GM12878 (cell line): ENCODE results near the gene SMARCB1. TPM values are rescaled to one million over a fixed set of nuclear protein-coding genes. Genes with fewer than 3 reads are reported as not detected.
A peak's percentile ranks its signal among the peaks of the same experiment; 100 is the strongest.

ENCODE experiments used
- ATAC-seq: fragments of 200-7000 bp; cut with Tn5 transposase; 3 replicates; pipeline ENCODE4 v1.9.1; 2020; ENCODE audit warnings: mild to moderate bottlenecking, moderate library complexity
- BruUV-seq: library from RNA; stranded (reverse); fragments of 400-500 nt; replicated peaks from 2 replicates; lab custom pipeline; 2021; lab: Mats Ljungman, UMichigan
- CTCF ChIA-PET: fragments of 300-600 bp; sonication (Branson Sonifier 250); formaldehyde crosslinking; extraction: SDS; loops from one replicate; lab custom pipeline; 2021; ENCODE audit warnings: inconsistent platforms; lab: Yijun Ruan, JAX
- POLR2A ChIA-PET: fragments of 350-600 bp; formaldehyde crosslinking; extraction: SDS; loops from one replicate; lab custom pipeline; 2021; ENCODE audit warnings: inconsistent platforms; lab: Charles Lee
- RAD21 ChIA-PET: fragments of 300-600 bp; sonication (Branson Sonifier 250); formaldehyde crosslinking; loops from one replicate; lab custom pipeline; 2023; ENCODE audit warnings: antibody characterized with exemption; ENCODE audit not compliant: unreplicated experiment; lab: Charles Lee
- SMC1A ChIA-PET: fragments of 300-600 bp; sonication (Branson Sonifier 250); formaldehyde crosslinking; loops from one replicate; lab custom pipeline; 2023; ENCODE audit not compliant: unreplicated experiment, uncharacterized antibody; lab: Charles Lee
- DNase-seq: peaks from one replicate; pipeline ENCODE4 v3.0.0-alpha.2; 2011; ENCODE audit warnings: low read depth, low spot score
- FAIRE-seq: peaks from 3 replicates; lab custom pipeline; 2011; peaks lifted over from hg19 to GRCh38; lab: Jason Lieb, UNC
- H2AFZ ChIP-seq: 2 replicates; pipeline ENCODE4 v1.6.0; 2011; ENCODE audit warnings: low read depth, low read length, control low read depth; ENCODE audit not compliant: control insufficient read depth
- H3K27ac ChIP-seq: 2 replicates; pipeline ENCODE4 v1.5.1; 2011; ENCODE audit warnings: control low read depth; ENCODE audit not compliant: control insufficient read depth, insufficient read depth
- H3K27me3 ChIP-seq, 2 experiments: replicated peaks in 1 of 2; 2 replicates each; pipeline versions ENCODE4 v1.6.0 to v1.6.1; 2011; ENCODE audit warnings: low read length in 1 of 2; ENCODE audit not compliant: control insufficient read depth in 2 of 2, insufficient read depth in 2 of 2
- H3K36me3 ChIP-seq, 2 experiments: 2 replicates each; pipeline ENCODE4 v1.5.1; 2011; ENCODE audit warnings: low read length in 1 of 2; ENCODE audit not compliant: control insufficient read depth in 2 of 2, insufficient read depth in 2 of 2
- H3K4me1 ChIP-seq: 2 replicates; pipeline ENCODE4 v1.6.1; 2011; ENCODE audit warnings: mild to moderate bottlenecking, low read length, moderate library complexity, mixed read lengths; ENCODE audit not compliant: control insufficient read depth, insufficient read depth
- H3K4me2 ChIP-seq: 2 replicates; pipeline ENCODE4 v1.6.0; 2011; ENCODE audit warnings: control low read depth; ENCODE audit not compliant: control insufficient read depth, insufficient read depth
- H3K4me3 ChIP-seq: fragments of 200-600 bp; sonication (generic); 2 replicates; pipeline ENCODE4 v1.5.1; 2016
- H3K79me2 ChIP-seq: 2 replicates; pipeline ENCODE4 v1.6.0; 2011; ENCODE audit warnings: low read length; ENCODE audit not compliant: control insufficient read depth, insufficient read depth
- H3K9ac ChIP-seq: 2 replicates; pipeline ENCODE4 v1.8.0; 2011; ENCODE audit warnings: low read length, control low read depth, mixed read lengths; ENCODE audit not compliant: control insufficient read depth, insufficient read depth
- H3K9me3 ChIP-seq: replicated peaks from 3 replicates; pipeline ENCODE4 v1.5.1; 2011; ENCODE audit warnings: mild to moderate bottlenecking, low read length; ENCODE audit not compliant: control insufficient read depth, insufficient read depth
- H4K20me1 ChIP-seq: 2 replicates; pipeline ENCODE4 v1.6.0; 2011; ENCODE audit not compliant: control insufficient read depth, insufficient read depth
- CBFB ChIP-seq: IDR thresholded peaks from 2 replicates; pipeline ENCODE4 v1.6.1; 2016; ENCODE audit warnings: antibody characterized with exemption, low read depth
- CBX5 ChIP-seq: sonication (generic); IDR thresholded peaks from 2 replicates; pipeline ENCODE4 v1.6.1; 2016; ENCODE audit warnings: low read depth, moderate library complexity, mild to moderate bottlenecking, inconsistent platforms
- FOXM1 ChIP-seq: IDR thresholded peaks from 2 replicates; pipeline ENCODE4 v1.6.1; 2012; ENCODE audit warnings: low read depth, mild to moderate bottlenecking, inconsistent platforms, low read length, moderate library complexity
- HDAC6 ChIP-seq: fragments of 200-600 bp; sonication (generic); IDR thresholded peaks from one replicate; pipeline ENCODE4 v1.8.0; 2017; ENCODE audit warnings: antibody characterized with exemption; ENCODE audit not compliant: unreplicated experiment
- MYC ChIP-seq: IDR thresholded peaks from 2 replicates; pipeline ENCODE4 v1.6.1; 2011; ENCODE audit warnings: mild to moderate bottlenecking, low read length, moderate library complexity, inconsistent platforms; ENCODE audit not compliant: insufficient read depth, insufficient replicate concordance, insufficient read length, severe bottlenecking
- NR2C1 ChIP-seq: fragments of 450-650 bp; IDR thresholded peaks from 2 replicates; pipeline ENCODE4 v1.6.1; 2017; ENCODE audit warnings: antibody characterized with exemption, mild to moderate bottlenecking, moderate library complexity
- NR2F1 ChIP-seq: fragments of 450-650 bp; conservative IDR thresholded peaks from 2 replicates; pipeline ENCODE4 v1.6.1; 2017; ENCODE audit warnings: mild to moderate bottlenecking
- POLR2A ChIP-seq: IDR thresholded peaks from 2 replicates; pipeline ENCODE4 v1.6.1; 2011; ENCODE audit warnings: low read depth, mild to moderate bottlenecking, low read length
- TARDBP ChIP-seq: IDR thresholded peaks from 2 replicates; pipeline ENCODE4 v1.6.1; 2016; ENCODE audit warnings: borderline replicate concordance
- TBL1XR1 ChIP-seq: IDR thresholded peaks from 2 replicates; pipeline ENCODE4 v1.6.1; 2012; ENCODE audit warnings: low read depth, low read length, improper control_type of control experiment
- ZNF217 ChIP-seq: fragments of 450-650 bp; IDR thresholded peaks from 2 replicates; pipeline ENCODE4 v1.6.1; 2017; ENCODE audit warnings: antibody characterized with exemption, mild to moderate bottlenecking
- ZNF24 ChIP-seq: fragments of 450-650 bp; IDR thresholded peaks from 2 replicates; pipeline ENCODE4 v1.6.1; 2017; ENCODE audit warnings: antibody characterized with exemption, mild to moderate bottlenecking
- WGBS: methylation state at CpG from one replicate; pipeline ENCODE4 v1.1.6; 2016; ENCODE audit warnings: low lambda C conversion rate; ENCODE audit not compliant: insufficient replicate concordance, insufficient coverage; ENCODE audit errors: missing lambda C conversion rate; 5-methylcytosine and 5-hydroxymethylcytosine counted together
- in situ Hi-C: fragments of 300-500 bp; cut with MboI; formaldehyde crosslinking; loops from 9 replicates; pipeline ENCODE4 v1.14.3; 2018; ENCODE audit warnings: mixed read lengths
- intact Hi-C: fragments of 100-400 bp; cut with micrococcal nuclease; formaldehyde crosslinking; loops from one replicate; pipeline ENCODE4 v1.14.2; 2022; ENCODE audit not compliant: unreplicated experiment
- polyA plus RNA-seq, 11 experiments: library from polyadenylated mRNA; depleted of rRNA in 4 of 11; unstranded in 6 of 11; stranded (reverse) in 5 of 11; fragments of >200 nt; fragmentation: Nextera tagmentation in 4 of 11; fragmentation: Illumina TruSeq in 1 of 11; extraction: Ambion mirVana in 4 of 11; extraction: Trizol in 1 of 11; gene quantifications; 1 replicate in 1 of 11; 2 replicates in 10 of 11; pipeline versions ENCODE4 v1.2.1 to v1.2.3, GENCODE V29; 2011 to 2016; ENCODE audit warnings: inconsistent platforms in 2 of 11, missing spikeins in 2 of 11, low read depth in 1 of 11
- total RNA-seq, 4 experiments: library from RNA; depleted of rRNA in 3 of 4; stranded (reverse); fragments of >200 nt in 3 of 4; fragmentation: Illumina TruSeq in 1 of 4; extraction: Trizol in 1 of 4; gene quantifications; 2 replicates each; pipeline versions ENCODE4 v1.2.1 to v1.2.3, GENCODE V29; 2013 to 2021
- TF ChIP-seq, protein P1 (sequence below): fragments of 450-650 bp; IDR thresholded peaks from 2 replicates; pipeline ENCODE4 v1.6.1; 2017; ENCODE audit warnings: mild to moderate bottlenecking, moderate library complexity

The SMARCB1 gene
- total and polyA plus RNA-seq, 10 of the 15 experiments (the other 5 are each of a cell fraction or from before 2014, with no cell fraction given) = 9.1 to 215 (median 183) TPM

DNA sequence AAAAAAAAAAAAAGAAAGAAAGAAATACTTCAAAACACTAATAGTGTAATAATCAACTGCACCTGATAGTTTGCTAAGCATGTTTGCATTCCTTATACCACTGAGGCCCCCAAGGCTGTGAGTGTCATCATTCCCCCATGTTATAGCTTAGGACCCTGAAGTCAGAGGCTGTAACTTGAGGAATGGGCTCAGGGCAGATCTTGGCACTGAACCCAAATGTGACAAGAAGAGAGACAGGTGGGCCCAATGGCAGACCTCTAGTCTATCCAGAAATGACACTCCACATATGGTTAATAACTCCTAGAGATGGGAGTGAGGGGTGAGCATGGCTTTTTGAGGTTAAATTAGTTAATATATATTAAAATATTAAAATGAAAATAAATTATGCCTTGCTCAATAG is 49.1 kb upstream of the SMARCB1 start:
- ChIA-PET RAD21 (interaction anchor here (0.7 kb wide), 1 partner anchor 108 kb away, joined by 3 read pairs; no protein-coding TSS in a partner anchor), SMC1A (interaction anchor here (1.4 kb wide), 1 partner anchor 114 kb away, joined by 3 read pairs; no protein-coding TSS in a partner anchor), POLR2A (interaction anchor here (0.6 to 0.7 kb wide), 3 partner anchors 29 to 1325 kb away, joined by 3 to 4 read pairs (median 4); no protein-coding TSS in a partner anchor), CTCF (interaction anchor here (0.6 to 1.4 kb wide), 2 partner anchors 12 to 14 kb away, joined by 3 read pairs; no protein-coding TSS in a partner anchor)
- no peaks in the 10 kb centered on the region for H3K79me2 ChIP-seq
- no peak for DNase-seq
- no peak overlapping the region for H3K9ac ChIP-seq
- no peak for ATAC-seq
- in situ Hi-C loops (no loop called here), intact Hi-C loops (no loop called here)
- no peak overlapping the region for H3K4me3 ChIP-seq
- no peak overlapping the region for H3K4me2 ChIP-seq
- no peaks in the 10 kb centered on the region for H4K20me1 ChIP-seq
- no peaks in the 10 kb centered on the region for H3K27me3 ChIP-seq
- TF ChIP-seq MYC = no peak
- no peak for TF ChIP-seq FOXM1
- no peak for TF ChIP-seq TARDBP
- TF ChIP-seq NR2C1 = no peak
- no peak for TF ChIP-seq ZNF217
- TF ChIP-seq CBFB = no peak
- no peak for TF ChIP-seq TBL1XR1
- H3K4me1 ChIP-seq = no peaks in the 10 kb centered on the region
- FAIRE-seq = no peak
- no peaks in the 10 kb centered on the region for H3K36me3 ChIP-seq
- H3K27ac ChIP-seq = no peak overlapping the region
- BruUV-seq = no TSS peak
- H2AFZ ChIP-seq = no peak overlapping the region
- H3K9me3 ChIP-seq = no peaks in the 10 kb centered on the region

DNA sequence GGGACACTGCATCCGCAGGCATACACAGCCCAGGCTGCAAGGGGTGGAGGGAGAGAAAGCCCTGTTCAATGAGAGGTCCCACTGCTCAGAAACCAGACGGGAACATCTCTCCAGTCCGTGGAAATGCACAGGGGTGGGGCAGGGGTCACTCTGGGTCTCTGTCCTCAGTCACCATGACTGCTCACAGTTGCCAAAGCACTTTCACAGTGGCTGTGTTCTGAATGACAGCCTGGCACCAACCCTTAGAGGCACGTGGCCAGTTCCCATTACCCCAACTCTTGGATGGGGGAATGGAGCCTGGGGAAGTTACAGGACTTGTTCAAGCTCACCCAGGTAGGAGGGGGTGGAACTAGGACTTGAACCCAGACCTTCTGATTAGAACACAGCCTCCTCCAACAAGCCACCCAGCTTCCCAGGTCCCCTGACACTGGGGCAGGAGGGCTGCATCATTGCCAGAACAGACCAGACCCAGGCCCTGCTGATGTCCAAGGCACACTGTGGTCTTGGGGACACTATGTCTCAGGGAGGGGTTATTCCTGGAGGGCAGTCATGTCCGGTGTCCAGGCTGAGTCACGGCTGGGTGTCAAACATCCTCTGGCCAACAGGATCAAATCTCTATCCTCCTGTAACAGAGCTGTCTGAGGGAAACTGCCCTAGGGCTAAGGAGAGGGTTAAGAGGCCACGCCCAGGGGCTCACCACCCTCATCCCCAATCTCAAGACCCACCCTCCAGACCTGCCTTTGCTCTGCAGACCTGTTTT is 44.1 kb upstream of the SMARCB1 start:
- Histone ChIP-seq H3K4me2 (no peak overlapping the region), H2AFZ (no peak overlapping the region), H3K9ac (no peak overlapping the region), H3K9me3 (no peaks in the 10 kb centered on the region; the same call in 2 of the 3 replicates), H4K20me1 (no peaks in the 10 kb centered on the region), H3K4me1 (no peaks in the 10 kb centered on the region), H3K27ac (no peak overlapping the region), H3K4me3 (no peak overlapping the region), H3K79me2 (no peaks in the 10 kb centered on the region), H3K36me3 (no peaks in the 10 kb centered on the region; a peak in 1 of 4 replicates), H3K27me3 (no peaks in the 10 kb centered on the region)
- no TSS peak for BruUV-seq
- ChIA-PET POLR2A (no interaction called here), CTCF (no interaction called here), RAD21 (no interaction called here), SMC1A (no interaction called here)
- WGBS = 59% methylated on average over 7 of the region's 7 CpGs
- FAIRE-seq (no peak), DNase-seq (no peak), ATAC-seq (no peak)
- in situ Hi-C loops (no loop called here), intact Hi-C loops (no loop called here)
- TF ChIP-seq POLR2A = 0 out of 2 replicates have a peak, but pooled peaks have one; percentile 6
- no peak for TF ChIP-seq HDAC6
- TF ChIP-seq NR2F1 = no peak
- TF ChIP-seq CBX5 = no peak
- TF ChIP-seq, protein P1, sequence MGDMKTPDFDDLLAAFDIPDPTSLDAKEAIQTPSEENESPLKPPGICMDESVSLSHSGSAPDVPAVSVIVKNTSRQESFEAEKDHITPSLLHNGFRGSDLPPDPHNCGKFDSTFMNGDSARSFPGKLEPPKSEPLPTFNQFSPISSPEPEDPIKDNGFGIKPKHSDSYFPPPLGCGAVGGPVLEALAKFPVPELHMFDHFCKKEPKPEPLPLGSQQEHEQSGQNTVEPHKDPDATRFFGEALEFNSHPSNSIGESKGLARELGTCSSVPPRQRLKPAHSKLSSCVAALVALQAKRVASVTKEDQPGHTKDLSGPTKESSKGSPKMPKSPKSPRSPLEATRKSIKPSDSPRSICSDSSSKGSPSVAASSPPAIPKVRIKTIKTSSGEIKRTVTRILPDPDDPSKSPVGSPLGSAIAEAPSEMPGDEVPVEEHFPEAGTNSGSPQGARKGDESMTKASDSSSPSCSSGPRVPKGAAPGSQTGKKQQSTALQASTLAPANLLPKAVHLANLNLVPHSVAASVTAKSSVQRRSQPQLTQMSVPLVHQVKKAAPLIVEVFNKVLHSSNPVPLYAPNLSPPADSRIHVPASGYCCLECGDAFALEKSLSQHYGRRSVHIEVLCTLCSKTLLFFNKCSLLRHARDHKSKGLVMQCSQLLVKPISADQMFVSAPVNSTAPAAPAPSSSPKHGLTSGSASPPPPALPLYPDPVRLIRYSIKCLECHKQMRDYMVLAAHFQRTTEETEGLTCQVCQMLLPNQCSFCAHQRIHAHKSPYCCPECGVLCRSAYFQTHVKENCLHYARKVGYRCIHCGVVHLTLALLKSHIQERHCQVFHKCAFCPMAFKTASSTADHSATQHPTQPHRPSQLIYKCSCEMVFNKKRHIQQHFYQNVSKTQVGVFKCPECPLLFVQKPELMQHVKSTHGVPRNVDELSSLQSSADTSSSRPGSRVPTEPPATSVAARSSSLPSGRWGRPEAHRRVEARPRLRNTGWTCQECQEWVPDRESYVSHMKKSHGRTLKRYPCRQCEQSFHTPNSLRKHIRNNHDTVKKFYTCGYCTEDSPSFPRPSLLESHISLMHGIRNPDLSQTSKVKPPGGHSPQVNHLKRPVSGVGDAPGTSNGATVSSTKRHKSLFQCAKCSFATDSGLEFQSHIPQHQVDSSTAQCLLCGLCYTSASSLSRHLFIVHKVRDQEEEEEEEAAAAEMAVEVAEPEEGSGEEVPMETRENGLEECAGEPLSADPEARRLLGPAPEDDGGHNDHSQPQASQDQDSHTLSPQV = peak; percentile 98
- TF ChIP-seq ZNF24 = peak; percentile 93
